GM19035 (cell line): ENCODE results near the gene ZNF205.

ENCODE experiments used
- ATAC-seq: cut with Tn5 transposase; IDR thresholded peaks from one replicate; pipeline ENCODE4 v1.9.1; 2021; ENCODE audit not compliant: unreplicated experiment

Gene ZNF205

DNA sequence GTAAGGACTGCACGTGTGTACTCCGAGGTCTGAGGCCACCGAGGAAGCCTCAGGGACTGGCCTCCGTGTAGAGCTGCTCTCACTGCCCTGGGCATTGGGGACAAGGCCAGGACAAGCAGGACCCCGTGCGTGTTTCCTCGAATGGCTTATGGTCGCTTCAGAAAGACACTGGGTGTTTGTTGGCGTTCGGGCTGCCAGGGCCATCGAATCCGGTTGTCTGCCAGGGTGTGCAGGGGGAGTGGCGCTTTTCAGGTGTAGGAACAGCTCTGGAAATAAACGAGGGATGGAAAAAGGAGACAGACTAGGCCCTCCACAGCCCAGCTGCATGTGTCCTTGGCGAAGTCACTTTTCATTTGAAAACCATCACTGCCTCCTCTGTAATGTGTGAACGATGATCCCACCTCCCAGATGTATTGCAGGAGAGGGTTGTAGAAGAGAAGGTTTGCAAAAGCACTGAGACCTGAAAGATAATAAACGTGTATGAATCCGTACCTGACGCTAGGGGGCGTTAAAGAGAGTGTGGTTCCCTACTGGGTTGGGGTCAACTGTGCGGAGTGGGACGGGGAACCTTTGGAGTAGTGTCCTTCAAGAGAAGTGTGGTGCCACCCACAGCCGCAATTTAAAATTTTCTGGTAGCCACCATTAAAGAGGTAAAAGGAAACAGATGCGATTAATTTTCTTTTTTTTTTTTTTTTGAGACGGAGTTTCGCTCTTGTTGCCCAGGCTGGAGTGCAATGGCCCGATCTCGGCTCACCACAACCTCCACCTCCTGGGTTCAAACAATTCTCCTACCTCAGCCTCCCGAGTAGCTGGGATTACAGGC, 11.2 kb upstream of the ZNF205 start:
- ATAC-seq: no peak

GRCh38 chr16:3101841-3102470, 10.4 kb upstream of the ZNF205 start:
- no peak for ATAC-seq

- ATAC-seq: peak; percentile 87
Measured at GRCh38 chr16:3106205-3106928, 6.0 kb upstream of the ZNF205 start.

DNA sequence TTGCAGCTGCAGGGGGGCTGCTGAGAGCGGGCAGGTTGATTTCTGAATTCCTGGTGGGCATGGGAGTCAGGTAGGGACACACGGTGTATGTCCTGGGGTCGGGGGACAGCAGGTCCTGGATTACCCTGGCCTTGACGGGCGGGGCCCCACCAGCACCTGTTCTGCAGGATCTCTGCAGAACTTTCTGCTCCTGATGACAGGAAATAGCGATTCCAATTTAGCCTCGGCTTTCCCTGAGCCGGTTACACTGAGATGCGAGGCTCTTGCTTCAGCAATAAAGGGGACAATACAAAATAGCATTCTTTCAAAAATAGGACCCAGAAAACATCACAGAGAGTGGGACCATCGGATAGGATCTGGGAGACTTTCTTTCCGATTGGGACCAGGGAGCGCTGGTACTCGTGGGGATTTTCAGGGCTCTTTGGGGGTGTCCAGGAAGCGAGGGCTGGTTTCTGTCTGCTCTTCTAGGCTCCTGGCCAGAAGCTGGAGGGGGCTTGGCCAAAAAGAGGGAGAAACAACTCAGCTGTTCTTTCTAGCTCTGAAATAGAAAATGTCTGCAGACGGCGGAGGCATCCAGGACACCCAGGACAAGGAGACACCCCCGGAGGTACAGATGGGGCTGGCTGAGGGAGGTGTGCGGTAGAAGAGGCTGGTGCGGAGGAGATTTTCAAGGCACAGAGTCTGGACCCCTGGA, 642 bp downstream of the ZNF205 start:
- ATAC-seq: no peak

DNA sequence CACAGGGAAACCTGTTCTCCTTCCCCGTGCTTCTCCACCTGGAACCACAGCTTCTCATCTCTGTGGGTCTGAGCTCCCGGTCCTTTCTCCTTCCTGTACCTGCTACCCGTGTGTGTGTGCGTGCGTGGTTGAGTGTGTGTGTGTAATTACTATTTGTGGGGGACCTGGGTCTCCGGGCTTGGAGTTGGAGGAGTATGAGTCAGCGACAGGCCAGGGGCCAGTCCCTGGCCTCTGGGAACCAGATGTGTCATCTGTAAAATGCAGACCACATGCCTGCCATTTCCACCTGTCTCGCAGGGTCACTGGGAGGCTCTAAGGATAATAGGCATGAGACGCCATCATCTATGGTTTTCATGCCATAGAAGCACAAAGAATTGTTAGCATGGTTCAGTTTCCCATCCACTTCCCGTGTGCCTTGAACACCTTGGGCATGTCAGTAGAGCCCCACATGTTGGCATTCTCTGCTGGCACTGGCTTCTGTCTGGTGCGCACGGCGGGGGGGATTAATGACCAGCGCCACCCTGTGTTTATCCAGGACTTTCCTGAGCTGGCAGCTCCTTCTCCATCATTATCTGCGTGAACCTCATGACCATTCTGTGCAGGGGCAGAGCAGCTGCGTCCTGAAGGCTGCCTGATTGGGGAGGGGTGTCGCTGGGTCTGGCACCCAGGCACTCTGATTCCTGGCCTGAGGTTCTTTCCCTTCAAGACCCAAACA, 1.5 kb downstream of the ZNF205 start:
- ATAC-seq: no peak

DNA sequence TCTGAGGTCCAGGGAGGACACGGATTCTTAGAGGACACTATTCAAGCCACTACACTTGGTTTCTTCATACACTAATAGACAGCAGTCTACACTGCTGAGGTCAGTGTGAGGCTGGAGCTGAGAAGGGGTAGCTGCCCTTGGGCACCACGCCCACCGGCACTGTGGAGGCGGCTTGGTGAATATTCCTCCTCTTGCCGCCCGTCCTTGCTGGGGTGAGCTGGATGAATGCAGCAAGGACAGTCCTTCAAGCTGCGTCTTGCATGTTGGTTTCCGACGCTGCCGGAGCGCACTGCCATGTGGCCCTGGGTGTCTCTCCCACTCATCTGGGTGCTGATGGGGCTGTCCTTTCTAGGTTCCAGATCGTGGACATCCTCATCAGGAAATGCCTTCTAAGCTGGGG, 2.6 kb downstream of the ZNF205 start:
- ATAC-seq: no peak

DNA sequence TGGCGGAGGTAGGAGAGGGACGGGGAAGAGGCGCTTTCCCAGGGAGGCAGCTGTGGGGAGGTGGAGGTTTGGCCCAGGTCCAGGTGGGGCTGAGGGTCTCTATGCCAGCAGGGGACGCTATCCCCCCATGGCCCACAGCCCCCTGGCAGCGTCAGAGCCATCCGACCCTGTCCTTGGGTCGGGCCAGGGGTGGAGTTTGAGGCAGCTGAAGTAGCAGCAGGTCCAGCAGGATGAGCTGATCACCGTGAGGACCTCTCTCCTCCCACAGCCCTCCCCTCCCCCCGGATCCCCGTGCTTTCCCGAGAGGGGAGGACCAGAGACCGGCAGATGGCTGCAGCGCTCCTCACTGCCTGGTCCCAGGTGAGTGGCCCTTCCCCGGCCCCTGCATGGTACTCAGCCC, 3.2 kb downstream of the ZNF205 start:
- ATAC-seq: no peak

DNA sequence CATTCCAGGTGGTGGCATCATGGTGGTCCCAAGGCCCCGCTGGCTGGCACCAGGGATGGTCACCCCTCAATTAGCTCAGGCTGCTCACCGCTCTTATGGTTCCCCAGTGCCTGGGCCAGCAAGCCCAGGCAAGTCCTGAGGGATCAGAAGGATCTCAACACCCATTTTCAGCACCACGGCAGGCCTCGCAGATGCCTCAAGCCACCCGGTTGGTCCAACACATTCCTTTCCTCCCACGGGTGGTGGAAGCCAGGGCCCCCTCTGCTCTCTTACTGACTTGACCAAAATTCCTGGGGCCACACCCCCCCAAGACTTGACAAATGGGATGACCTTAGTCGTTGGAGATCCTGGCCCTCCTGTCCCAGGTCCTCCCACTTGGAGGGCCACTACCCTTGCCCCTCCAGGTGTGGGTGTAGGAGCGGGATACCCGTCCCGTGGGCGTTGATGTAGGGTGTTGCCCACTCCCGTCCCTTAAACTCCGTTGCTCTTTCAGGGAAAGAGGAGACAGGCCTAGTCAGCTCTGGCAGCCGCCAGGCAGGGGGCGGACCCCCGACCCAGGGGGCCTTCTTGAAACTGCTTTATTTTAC, 5.9 kb downstream of the ZNF205 start:
- no peak for ATAC-seq

DNA sequence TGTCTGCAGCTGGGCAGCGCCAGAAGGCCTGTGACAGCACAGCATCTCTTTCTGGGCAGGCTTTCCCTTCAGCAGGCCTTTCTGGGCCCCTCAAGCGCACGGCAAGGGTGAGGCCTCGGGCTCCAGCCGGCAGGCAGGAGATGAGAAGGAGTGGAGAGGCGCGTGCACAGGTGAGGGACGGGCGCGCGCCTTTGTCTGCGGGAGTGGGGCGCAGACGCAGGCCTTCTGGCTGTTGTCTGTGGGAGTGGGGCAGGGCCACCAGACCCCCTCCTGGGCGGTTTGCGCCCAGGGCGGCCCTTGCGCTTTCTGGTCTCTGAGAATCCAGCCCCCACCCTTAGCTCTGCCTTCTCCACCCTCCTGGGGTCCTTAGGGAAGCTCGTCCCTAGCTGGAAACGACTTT, 6.5 kb downstream of the ZNF205 start:
- no peak for ATAC-seq

- ATAC-seq: no peak
Measured at GRCh38 chr16:3119286-3119685, 6.9 kb downstream of the ZNF205 start.

- ATAC-seq: no peak
Measured at GRCh38 chr16:3119701-3120408, 7.5 kb downstream of the ZNF205 start.

- ATAC-seq: no peak
Measured at GRCh38 chr16:3120435-3120834, 8.0 kb downstream of the ZNF205 start.

GRCh38 chr16:3121851-3122467, 9.6 kb downstream of the ZNF205 start:
- ATAC-seq: no peak

GRCh38 chr16:3122926-3123570, 10.7 kb downstream of the ZNF205 start:
- no peak for ATAC-seq

DNA sequence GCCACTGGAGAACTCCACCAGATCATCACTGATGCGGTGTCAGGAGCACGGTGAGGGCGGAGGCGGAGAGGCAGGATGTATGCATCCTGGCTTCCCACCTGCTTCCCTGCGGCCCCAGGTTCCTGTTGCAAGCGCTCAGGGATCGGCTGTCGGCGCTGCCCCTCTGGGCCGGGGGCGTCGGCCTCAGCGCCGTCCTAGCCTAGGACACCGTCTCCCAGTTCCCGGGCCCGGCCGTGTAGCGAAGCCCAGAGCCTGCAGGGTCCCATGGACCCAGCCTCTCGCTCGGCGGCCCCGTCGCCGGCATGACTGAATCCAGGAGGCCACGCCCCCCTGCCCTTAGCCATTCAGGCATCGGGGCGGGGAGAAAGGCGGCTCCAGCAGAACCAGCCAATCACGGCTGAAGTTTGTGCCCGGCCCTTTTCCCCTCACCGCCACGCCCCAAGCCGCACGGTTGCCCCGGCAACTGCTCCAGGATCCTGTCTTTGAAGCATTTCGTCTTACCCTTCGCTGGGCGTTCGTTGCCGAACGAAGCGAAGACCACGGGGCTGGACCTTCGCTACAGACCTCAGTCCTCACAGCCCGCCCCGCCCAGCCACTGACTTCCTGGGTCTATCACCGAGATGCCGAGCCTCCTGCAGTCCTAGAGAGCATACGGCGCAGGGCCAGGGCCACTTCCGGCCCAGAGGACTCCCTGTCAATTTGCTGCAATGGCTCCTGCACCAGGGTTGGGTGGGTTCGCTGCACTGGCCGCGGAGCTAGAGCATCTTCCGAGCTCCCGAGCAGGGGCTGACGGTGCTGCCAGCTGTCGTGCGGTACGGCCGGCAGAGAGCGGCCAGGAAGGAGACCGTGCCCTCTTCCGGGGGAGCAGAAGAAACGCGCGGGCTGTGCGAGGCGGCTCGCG, 11.8 kb downstream of the ZNF205 start:
- ATAC-seq: peak; percentile 89

- no peak for ATAC-seq
Measured at GRCh38 chr16:3127745-3128144, 15.4 kb downstream of the ZNF205 start.
